DOHH2 (cell line): ENCODE data around the gene CAMTA1.

Experiments
- H3F3A ChIP-seq: fragments of 200-600 bp; sonication (generic), shearing (Covaris generic); 2 replicates; pipeline ENCODE4 v1.6.0; 2016; ENCODE audit warnings: antibody characterized with exemption, mild to moderate bottlenecking; ENCODE audit not compliant: control insufficient read depth, insufficient read depth
- H3K27ac ChIP-seq: fragments of 200-600 bp; sonication (generic); 2 replicates; pipeline ENCODE4 v1.5.1; 2014; ENCODE audit warnings: low read depth, mild to moderate bottlenecking, low read length, moderate library complexity
- H3K27me3 ChIP-seq: fragments of 200-600 bp; sonication (generic); 2 replicates; pipeline ENCODE4 v1.6.1; 2014; ENCODE audit warnings: mild to moderate bottlenecking, low read length, mixed read lengths; ENCODE audit not compliant: control insufficient read depth
- H3K36me3 ChIP-seq: fragments of 200-600 bp; sonication (generic); 2 replicates; pipeline ENCODE4 v1.6.1; 2014; ENCODE audit warnings: mild to moderate bottlenecking, low read length, moderate library complexity, mixed read lengths; ENCODE audit not compliant: control insufficient read depth
- H3K4me1 ChIP-seq: fragments of 200-600 bp; sonication (generic); 2 replicates; pipeline ENCODE4 v1.6.1; 2014; ENCODE audit warnings: mild to moderate bottlenecking, low read length, mixed read lengths; ENCODE audit not compliant: control insufficient read depth
- H3K4me2 ChIP-seq: fragments of 200-600 bp; sonication (generic); 2 replicates; pipeline ENCODE4 v1.6.0; 2014; ENCODE audit warnings: mild to moderate bottlenecking, low read length, moderate library complexity
- H3K4me3 ChIP-seq: fragments of 200-600 bp; sonication (generic); 2 replicates; pipeline ENCODE4 v1.5.1; 2014; ENCODE audit warnings: mild to moderate bottlenecking, low read length, mixed read lengths
- H3K79me2 ChIP-seq: fragments of 200-600 bp; sonication (generic); 2 replicates; pipeline ENCODE4 v1.6.1; 2014; ENCODE audit warnings: mild to moderate bottlenecking, low read length, mixed read lengths; ENCODE audit not compliant: control insufficient read depth
- H3K9me2 ChIP-seq: fragments of 200-600 bp; sonication (generic); replicated peaks from 2 replicates; pipeline ENCODE4 v1.6.1; 2014; ENCODE audit warnings: mild to moderate bottlenecking, low read length, mixed read lengths; ENCODE audit not compliant: control insufficient read depth
- H3K9me3 ChIP-seq: fragments of 200-600 bp; sonication (generic); 2 replicates; pipeline ENCODE4 v1.6.1; 2014; ENCODE audit warnings: antibody characterized with exemption, low read length, mixed read lengths; ENCODE audit not compliant: control insufficient read depth, insufficient read depth
- H4K20me1 ChIP-seq: fragments of 200-600 bp; sonication (generic); 2 replicates; pipeline ENCODE4 v1.6.0; 2014; ENCODE audit warnings: low read depth, mild to moderate bottlenecking, antibody characterized with exemption, low read length, moderate library complexity; ENCODE audit not compliant: control insufficient read depth, insufficient read depth
- EZH2phosphoT487 ChIP-seq: fragments of 200-600 bp; sonication (generic); IDR thresholded peaks from 2 replicates; pipeline ENCODE4 v1.6.1; 2017; ENCODE audit warnings: borderline replicate concordance, mild to moderate bottlenecking, antibody characterized with exemption, low read length, moderate library complexity, mixed read lengths
- TF ChIP-seq, protein P1 (sequence below): fragments of 200-600 bp; sonication (generic); IDR thresholded peaks from one replicate; pipeline ENCODE4 v1.5.1; 2014; ENCODE audit warnings: antibody characterized with exemption, mild to moderate bottlenecking, low read depth, low read length; ENCODE audit not compliant: poor library complexity, severe bottlenecking

Gene CAMTA1

DNA sequence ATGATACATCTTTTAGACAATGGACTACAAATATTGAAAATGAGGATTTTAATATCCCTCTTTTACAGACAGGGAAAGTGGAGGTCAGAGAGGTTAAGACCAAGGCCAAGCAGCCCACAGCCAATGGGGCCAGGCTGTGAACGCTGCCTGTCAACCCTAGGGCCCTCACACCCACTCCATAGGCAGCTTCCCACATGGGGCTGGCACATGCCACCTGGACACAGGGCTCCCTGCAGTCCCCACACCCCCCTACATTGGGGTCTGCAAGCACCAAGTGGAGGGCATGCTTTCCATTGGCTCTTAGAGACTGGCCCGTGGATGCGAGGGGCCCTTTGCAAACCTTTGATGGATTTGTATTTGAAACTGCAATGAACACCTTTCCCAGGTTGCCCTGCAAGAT lies 637.3 kb downstream of the CAMTA1 start:
- Histone ChIP-seq H3K36me3 (no peaks in the 10 kb centered on the region), H3K4me1 (no peaks in the 10 kb centered on the region), H3F3A (no peaks in the 10 kb centered on the region), H3K79me2 (no peaks in the 10 kb centered on the region), H3K9me2 (no peaks in the 10 kb centered on the region), H3K4me3 (no peak overlapping the region), H4K20me1 (no peaks in the 10 kb centered on the region), H3K27ac (no peak overlapping the region), H3K9me3 (no peaks in the 10 kb centered on the region), H3K27me3 (no peaks in the 10 kb centered on the region), H3K4me2 (no peak overlapping the region)
- TF ChIP-seq, protein P1, sequence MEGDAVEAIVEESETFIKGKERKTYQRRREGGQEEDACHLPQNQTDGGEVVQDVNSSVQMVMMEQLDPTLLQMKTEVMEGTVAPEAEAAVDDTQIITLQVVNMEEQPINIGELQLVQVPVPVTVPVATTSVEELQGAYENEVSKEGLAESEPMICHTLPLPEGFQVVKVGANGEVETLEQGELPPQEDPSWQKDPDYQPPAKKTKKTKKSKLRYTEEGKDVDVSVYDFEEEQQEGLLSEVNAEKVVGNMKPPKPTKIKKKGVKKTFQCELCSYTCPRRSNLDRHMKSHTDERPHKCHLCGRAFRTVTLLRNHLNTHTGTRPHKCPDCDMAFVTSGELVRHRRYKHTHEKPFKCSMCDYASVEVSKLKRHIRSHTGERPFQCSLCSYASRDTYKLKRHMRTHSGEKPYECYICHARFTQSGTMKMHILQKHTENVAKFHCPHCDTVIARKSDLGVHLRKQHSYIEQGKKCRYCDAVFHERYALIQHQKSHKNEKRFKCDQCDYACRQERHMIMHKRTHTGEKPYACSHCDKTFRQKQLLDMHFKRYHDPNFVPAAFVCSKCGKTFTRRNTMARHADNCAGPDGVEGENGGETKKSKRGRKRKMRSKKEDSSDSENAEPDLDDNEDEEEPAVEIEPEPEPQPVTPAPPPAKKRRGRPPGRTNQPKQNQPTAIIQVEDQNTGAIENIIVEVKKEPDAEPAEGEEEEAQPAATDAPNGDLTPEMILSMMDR: no peak
- no peak for TF ChIP-seq EZH2phosphoT487

DNA sequence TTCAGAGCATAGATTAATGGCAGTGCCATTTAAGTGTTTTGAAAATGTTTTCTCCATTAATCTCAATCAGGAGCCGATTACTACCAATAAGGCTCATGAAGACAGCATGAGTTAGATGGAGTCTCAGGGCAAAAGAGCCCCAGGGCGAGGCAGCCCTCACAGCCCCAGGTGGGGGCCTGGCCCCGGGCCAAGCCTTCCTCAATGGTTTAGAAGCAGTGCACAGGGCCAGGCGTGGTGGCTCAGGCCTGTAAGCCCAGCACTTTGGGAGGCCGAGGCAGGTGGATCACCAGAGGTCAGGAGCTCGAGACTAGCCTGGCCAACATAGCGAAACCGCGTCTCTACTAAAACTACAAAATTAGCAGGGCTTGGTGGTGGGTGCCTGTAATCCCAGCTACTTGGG lies 637.7 kb downstream of the CAMTA1 start:
- no peaks in the 10 kb centered on the region for H3K9me2 ChIP-seq
- H3K79me2 ChIP-seq: no peaks in the 10 kb centered on the region
- no peak for TF ChIP-seq EZH2phosphoT487
- TF ChIP-seq, protein P1: no peak
- no peaks in the 10 kb centered on the region for H3K9me3 ChIP-seq
- no peaks in the 10 kb centered on the region for H4K20me1 ChIP-seq
- H3K4me3 ChIP-seq: no peak overlapping the region
- H3K27ac ChIP-seq: no peak overlapping the region
- H3K4me1 ChIP-seq: no peaks in the 10 kb centered on the region
- H3K36me3 ChIP-seq: no peaks in the 10 kb centered on the region
- H3K4me2 ChIP-seq: no peak overlapping the region
- no peaks in the 10 kb centered on the region for H3K27me3 ChIP-seq
- no peaks in the 10 kb centered on the region for H3F3A ChIP-seq

DNA sequence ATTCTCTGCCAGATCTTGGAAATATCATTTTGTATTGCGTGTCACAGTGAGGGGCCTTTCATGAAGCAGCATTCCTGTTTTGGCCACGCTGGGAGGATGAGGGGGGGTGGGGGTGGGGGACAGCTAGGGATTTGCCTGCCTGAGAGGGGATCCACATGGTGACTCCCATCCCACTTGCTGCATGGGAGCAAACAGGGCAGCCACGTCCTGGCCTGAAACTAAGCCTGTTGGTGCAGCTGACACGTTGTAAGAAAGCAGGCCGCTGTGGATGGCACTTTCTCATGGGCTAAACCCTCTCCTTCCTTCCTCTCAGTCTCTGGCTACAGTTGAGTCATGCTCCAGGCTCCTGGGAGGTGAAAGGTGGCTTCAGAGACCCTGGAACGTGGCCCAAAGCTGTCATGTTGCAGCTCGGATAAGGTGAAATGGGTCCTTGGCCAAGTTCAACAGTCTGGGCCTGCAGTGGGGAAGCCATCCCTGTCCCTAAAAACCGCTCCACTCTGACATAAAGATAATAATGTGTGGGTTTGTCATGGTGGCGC lies 639.2 kb downstream of the CAMTA1 start:
- no peaks in the 10 kb centered on the region for H3K79me2 ChIP-seq
- no peak overlapping the region for H3K27ac ChIP-seq

More for the DNA sequence above, 639.2 kb downstream of the CAMTA1 start:
- H3K4me3 ChIP-seq: no peak overlapping the region
- H3K9me3 ChIP-seq: no peaks in the 10 kb centered on the region
- H3K9me2 ChIP-seq: no peaks in the 10 kb centered on the region
- H3K27me3 ChIP-seq: no peaks in the 10 kb centered on the region
- no peaks in the 10 kb centered on the region for H4K20me1 ChIP-seq
- H3K4me2 ChIP-seq: no peak overlapping the region
- H3K36me3 ChIP-seq: no peaks in the 10 kb centered on the region
- H3F3A ChIP-seq: no peaks in the 10 kb centered on the region
- no peak for TF ChIP-seq EZH2phosphoT487
- TF ChIP-seq, protein P1: no peak
- no peaks in the 10 kb centered on the region for H3K4me1 ChIP-seq
